ENCODE data around the gene CCDC88A.
"Not testable (repeated sequence)": the region's sequence is repeated elsewhere in the genome, so short reads cannot be mapped to it uniquely, and the experiment has no call there.

Gene CCDC88A

DNA sequence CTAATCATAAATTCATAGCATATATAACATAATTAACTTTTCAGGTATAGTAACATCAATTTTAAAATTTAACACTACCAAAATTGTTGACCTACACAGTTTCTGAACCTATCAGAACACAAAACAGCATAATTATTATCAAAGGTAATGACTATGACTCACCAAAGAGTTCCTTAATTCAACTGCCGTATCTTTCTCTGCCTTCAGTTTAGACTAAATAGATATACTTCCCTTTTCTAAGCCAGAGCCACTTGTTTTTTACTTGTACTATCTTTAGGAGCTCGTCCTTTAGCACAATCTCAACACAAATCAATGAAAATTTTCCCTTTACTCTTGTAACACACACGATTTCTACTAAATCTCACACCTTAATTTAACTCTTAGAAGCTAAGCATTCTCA, 54.4 kb downstream of the CCDC88A start:
- peaks cover 14% of the 10 kb centered on the region for H3K4me1 Mint-ChIP-seq
- H3K9me3 Mint-ChIP-seq = no peaks in the 10 kb centered on the region
- no peak overlapping the region for H3K4me3 Mint-ChIP-seq
- H3K27me3 Mint-ChIP-seq = no peaks in the 10 kb centered on the region
- H3K36me3 Mint-ChIP-seq = peaks cover 9% of the 10 kb centered on the region
- ATAC-seq = no peak
- no peak overlapping the region for H3K27ac Mint-ChIP-seq

DNA sequence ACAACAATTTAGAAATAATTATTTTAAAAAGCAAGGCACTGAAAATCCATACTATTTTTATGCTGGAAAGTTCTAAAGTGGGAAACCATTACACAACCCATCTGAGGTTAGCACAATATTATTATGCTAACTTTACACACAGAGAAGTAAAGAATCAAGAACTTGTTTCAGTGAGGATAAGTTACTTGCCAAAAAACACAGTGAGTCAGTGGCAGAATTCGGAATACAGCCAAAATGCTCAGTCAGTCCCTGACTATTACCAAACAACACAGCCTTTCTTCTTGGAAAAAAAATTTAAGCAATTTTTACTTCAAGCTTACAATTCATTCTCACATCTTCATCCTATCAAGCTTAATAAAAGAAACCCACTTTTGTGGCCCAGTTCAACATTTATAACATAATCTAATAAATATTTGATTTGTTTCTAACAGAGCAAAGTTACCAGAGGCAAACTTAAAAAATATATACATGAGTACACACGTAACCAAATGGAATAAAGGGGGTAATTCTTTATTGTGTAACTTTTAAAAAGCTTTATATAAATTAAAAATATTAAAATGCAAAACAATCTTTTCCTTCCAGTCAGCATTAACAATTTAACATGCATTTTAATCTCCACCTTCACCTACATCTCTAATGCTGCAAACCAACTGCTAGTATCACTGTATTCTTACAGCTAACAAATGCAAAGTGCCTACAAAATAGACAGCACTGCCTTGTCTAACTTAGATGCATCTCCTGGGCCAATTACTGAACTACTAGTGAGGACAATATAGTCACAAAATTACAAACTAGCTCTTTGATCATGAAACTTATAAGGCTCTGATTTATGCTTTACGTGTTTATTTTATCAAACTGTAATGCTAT, 55.2 kb downstream of the CCDC88A start:
- ATAC-seq = no peak
- Mint-ChIP-seq H3K9me3 (no peaks in the 10 kb centered on the region), H3K4me1 (peaks cover 14% of the 10 kb centered on the region), H3K4me3 (no peak overlapping the region), H3K36me3 (peaks cover 2% of the 10 kb centered on the region), H3K27ac (no peak overlapping the region), H3K27me3 (no peaks in the 10 kb centered on the region)

DNA sequence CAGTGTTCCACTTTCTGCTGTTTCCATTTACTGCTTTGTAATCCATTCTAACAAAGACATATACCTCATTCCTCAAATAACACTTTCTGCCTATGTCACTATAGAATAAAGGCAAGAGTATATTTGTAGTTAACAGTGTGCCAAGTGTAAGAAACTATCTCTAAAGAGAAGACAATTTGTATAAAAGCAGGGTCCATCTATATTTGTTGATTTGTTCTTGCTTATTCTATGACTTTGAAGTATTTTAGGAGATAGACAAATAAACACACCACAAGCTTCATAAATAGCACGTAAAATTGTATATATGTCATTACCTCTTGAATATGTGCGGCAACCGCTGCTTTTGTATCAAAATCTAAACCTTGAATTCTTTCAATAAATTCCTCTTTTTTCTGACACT, 56.0 kb downstream of the CCDC88A start:
- Mint-ChIP-seq H3K36me3 (peaks cover 2% of the 10 kb centered on the region), H3K27ac (no peak overlapping the region), H3K9me3 (no peaks in the 10 kb centered on the region), H3K4me1 (peaks cover 17% of the 10 kb centered on the region), H3K4me3 (no peak overlapping the region), H3K27me3 (no peaks in the 10 kb centered on the region)
- no peak for ATAC-seq

DNA sequence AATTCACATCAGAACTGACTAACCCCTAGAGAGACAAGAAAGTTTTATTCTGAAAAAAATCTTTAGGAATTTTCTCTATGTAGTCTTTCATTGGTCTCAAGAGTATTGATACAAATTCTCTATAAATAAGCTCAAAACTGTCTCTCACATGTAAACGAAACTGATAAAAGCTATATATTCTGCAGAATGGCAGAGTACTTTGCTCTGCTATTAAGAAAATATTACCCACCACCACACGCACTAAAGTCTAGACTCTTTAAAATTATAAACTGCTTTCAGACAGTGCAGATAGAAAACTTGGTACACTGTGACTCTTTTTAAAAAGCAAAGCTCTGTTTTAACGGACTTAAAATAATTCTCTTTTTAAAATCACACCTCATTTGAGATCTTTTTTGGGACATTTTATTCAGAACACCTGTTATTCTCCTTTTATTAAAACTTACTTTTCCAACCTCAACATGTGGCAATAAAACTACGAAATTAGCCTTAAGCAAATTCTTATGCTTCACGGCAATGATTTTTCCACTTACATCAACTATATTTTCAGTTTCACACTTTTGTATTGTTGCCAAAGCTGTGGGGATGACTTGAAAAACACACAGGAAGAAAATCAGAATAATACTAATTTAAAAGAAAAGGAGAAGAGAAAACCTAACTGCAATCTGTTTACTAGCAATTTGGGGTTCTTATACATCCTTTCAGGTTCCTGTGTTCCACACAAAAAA, 58.0 kb downstream of the CCDC88A start:
- H3K36me3 Mint-ChIP-seq = peaks cover 17% of the 10 kb centered on the region
- H3K4me3 Mint-ChIP-seq = peak overlapping the region; percentile 19
- peak overlapping the region; percentile 61 for H3K27ac Mint-ChIP-seq
- H3K4me1 Mint-ChIP-seq = peaks cover 26% of the 10 kb centered on the region
- no peaks in the 10 kb centered on the region for H3K27me3 Mint-ChIP-seq
- no peaks in the 10 kb centered on the region for H3K9me3 Mint-ChIP-seq
- ATAC-seq = no peak

DNA sequence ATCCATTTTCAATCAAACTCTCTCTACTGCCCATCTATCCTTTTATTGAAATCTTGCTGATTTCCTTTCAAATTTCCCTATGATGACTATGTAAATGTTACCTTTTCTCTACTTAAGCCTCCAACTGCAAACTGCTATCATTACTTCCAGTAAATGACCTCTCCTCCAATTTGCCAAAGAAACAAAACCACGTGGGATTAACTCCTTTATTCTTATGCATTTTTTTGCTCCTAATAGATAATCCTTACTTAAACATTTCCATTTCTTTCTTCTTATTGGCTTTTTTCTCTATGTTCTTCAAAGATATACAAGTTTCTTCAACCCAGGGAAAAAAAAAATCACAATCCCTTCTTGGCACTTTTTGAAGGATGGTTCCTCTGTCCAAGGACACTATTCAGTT, 61.2 kb downstream of the CCDC88A start:
- Mint-ChIP-seq H3K9me3 (no peaks in the 10 kb centered on the region), H3K36me3 (peaks cover 29% of the 10 kb centered on the region), H3K27me3 (no peaks in the 10 kb centered on the region), H3K4me3 (no peak overlapping the region), H3K4me1 (peaks cover 20% of the 10 kb centered on the region), H3K27ac (no peak overlapping the region)
- no peak for ATAC-seq

DNA sequence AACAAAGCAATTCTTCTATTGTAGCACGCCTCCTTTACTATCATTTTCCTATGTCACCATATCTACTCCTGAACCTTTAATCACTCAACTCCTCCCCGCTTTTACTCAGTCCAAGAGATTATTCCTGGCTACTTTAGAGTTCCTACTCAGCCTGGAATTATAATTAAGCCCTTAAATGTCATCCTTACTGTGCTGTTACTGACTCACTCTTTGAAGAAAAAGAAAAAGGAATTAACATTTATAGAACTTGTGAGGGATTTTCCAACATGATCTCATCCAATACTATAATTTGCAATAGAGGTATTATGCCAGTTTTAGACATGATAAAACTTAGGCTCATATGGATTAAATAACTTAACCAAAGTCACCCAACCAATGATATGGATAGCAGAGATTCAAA, 61.7 kb downstream of the CCDC88A start:
- H3K9me3 Mint-ChIP-seq = no peaks in the 10 kb centered on the region
- H3K27me3 Mint-ChIP-seq = no peaks in the 10 kb centered on the region
- H3K36me3 Mint-ChIP-seq = peaks cover 29% of the 10 kb centered on the region
- ATAC-seq = no peak
- H3K27ac Mint-ChIP-seq = no peak overlapping the region
- H3K4me3 Mint-ChIP-seq = no peak overlapping the region
- H3K4me1 Mint-ChIP-seq = peaks cover 20% of the 10 kb centered on the region

DNA sequence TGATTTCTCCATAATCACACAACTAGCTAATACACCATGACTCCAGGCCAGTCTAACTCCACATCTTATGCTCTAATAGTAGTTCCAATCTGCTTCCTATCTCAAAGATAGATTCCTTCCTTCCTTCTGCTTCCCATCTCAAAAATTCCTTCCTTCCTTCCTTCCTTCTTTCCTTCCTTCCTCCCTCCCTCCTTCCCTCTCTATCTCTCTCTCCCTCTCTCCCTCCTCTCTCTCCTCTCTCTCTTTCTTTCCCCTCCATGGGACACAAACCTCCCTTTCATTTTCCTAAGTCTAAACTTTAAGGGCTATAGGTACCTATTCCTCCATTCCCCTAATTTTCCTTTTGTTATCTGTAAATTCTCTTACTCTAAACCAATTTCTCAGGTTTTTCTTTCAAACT, 62.5 kb downstream of the CCDC88A start:
- Mint-ChIP-seq H3K9me3 (no peaks in the 10 kb centered on the region), H3K27me3 (no peaks in the 10 kb centered on the region), H3K27ac (no peak overlapping the region), H3K4me3 (no peak overlapping the region), H3K4me1 (peaks cover 19% of the 10 kb centered on the region), H3K36me3 (peaks cover 29% of the 10 kb centered on the region)
- no peak for ATAC-seq

DNA sequence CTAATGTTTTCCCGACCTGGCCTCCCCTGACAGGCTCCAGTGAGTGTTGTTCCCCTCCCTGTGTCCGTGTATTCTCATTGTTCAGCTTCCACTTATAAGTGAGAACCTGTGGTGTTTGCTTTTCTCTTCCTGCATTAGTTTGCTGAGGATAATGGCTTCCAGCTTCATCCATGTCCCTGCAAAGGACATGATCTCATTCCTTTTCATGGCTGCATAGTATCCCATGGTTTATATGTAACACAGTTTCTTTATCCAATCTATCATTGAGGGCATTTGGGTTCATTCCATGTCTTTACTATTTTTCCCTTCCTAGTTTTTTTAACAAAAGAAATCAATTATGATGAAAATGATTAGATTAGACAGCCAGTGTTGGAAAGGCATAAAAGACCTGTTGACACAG, 63.5 kb downstream of the CCDC88A start:
- not testable (repeated sequence) for H3K9me3 Mint-ChIP-seq, H3K4me3 Mint-ChIP-seq, H3K27ac Mint-ChIP-seq, ATAC-seq, H3K27me3 Mint-ChIP-seq
- Mint-ChIP-seq H3K36me3 (peaks cover 38% of the 10 kb centered on the region), H3K4me1 (peaks cover 12% of the 10 kb centered on the region)

DNA sequence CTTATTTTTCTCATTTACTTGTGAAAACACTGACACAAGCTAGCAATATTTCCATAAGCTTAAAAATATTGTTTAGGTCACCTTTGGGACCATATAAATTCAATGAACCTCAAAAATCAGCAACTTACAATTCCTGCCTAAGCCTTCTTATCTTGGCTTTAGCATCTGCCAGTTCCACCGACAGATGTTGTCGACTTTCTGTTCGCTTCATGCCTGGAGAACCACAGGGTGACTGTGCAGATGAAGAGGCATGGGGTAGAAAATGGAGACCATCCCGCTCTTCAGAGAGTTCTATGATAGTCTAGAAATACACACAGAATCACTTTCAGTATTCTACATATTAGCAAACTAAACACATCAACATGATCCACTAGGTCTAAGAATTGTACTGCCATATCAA, 64.2 kb downstream of the CCDC88A start:
- Mint-ChIP-seq H3K27ac (no peak overlapping the region), H3K4me3 (no peak overlapping the region), H3K9me3 (no peaks in the 10 kb centered on the region), H3K27me3 (no peaks in the 10 kb centered on the region), H3K36me3 (peaks cover 38% of the 10 kb centered on the region), H3K4me1 (peaks cover 12% of the 10 kb centered on the region)
- ATAC-seq = no peak

DNA sequence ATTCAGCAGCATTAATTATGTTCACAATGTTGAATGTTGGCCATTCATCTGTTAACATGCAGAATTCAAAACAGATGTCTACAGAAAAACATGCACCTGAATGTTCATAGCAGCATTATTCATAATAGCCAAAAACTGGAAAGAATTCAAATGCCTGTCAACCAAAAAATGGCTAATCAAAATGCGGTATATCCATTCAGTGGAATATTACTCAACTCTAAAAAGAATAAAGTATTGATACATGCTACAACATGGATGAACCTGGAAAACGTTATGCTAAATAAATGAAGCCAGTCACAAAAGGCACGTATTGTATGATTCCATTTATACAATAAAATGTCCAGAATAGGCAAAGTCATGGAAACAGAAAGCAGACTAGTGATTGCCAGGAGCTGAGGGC, 68.0 kb downstream of the CCDC88A start:
- no peaks in the 10 kb centered on the region for H3K4me1 Mint-ChIP-seq
- ATAC-seq = no peak

DNA sequence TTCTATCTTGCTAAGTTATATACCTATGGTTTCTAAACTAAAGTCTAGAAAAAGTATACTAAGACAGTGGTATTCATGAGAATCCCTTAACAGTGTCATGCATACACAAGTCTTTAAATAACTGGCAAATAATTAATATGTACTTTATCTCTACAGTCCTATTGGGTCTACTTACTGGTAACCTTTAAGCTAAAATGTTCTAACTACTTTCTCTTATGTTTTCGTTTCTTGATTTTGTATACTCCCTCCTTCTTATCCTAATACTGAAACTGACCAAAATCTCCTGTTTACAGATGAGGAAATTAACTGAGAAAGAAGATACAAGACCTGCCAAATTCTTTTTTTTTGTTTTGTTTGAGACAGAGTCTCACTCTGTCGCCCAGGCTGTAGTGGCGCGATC, 74.6 kb downstream of the CCDC88A start:
- ATAC-seq = no peak
- Mint-ChIP-seq H3K36me3 (peaks cover 6% of the 10 kb centered on the region), H3K27ac (no peak overlapping the region), H3K9me3 (no peaks in the 10 kb centered on the region), H3K4me3 (no peak overlapping the region), H3K4me1 (no peaks in the 10 kb centered on the region), H3K27me3 (no peaks in the 10 kb centered on the region)

More for the DNA sequence above, 68.0 kb downstream of the CCDC88A start:
- peaks cover 27% of the 10 kb centered on the region for H3K36me3 Mint-ChIP-seq
- H3K4me3 Mint-ChIP-seq = no peak overlapping the region
- no peaks in the 10 kb centered on the region for H3K9me3 Mint-ChIP-seq
- no peaks in the 10 kb centered on the region for H3K27me3 Mint-ChIP-seq
- H3K27ac Mint-ChIP-seq = no peak overlapping the region

DNA sequence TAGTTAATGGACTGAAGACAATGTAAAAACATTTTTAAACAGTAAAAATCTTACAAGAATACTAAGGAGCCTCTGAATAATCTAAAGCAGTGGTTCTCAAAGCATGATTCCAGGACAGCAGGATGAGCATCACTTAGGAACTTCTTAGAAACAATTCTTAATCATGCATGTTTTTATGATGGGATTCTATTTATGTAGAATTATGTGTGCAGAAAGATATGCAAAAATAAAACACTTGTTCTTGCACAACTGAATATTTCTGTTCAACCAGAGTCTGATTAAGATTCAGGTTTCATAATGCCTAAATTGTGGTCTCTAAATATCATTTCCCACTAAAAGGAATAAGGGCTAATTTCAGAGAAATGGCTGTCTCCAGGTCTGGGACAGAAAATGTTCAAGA, 81.4 kb downstream of the CCDC88A start:
- no peaks in the 10 kb centered on the region for H3K4me1 Mint-ChIP-seq
- no peak overlapping the region for H3K4me3 Mint-ChIP-seq

DNA sequence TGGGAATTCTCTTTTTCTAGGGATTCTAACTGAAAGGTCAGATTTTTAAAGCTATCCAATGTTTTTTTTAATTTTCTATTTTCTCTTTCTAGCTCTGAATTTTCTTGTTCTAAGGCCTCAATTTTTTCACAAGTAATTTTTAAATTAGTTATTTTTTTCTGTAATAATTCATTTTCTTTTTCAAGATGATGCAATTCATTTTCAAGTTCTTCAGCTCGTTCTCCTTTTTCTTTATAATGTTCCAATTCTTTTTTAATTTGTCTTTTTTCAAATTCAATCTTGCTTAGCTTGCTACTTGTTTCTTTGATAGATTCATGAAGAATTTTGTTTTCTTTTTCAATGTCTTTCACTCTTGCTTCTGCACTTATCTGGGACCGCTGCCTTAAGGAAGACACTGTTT, 84.9 kb downstream of the CCDC88A start:
- Mint-ChIP-seq H3K36me3 (peaks cover 17% of the 10 kb centered on the region), H3K27ac (no peak overlapping the region), H3K27me3 (no peaks in the 10 kb centered on the region), H3K4me3 (no peak overlapping the region), H3K4me1 (no peaks in the 10 kb centered on the region), H3K9me3 (no peaks in the 10 kb centered on the region)
- no peak for ATAC-seq

More for the DNA sequence above, 81.4 kb downstream of the CCDC88A start:
- no peak for ATAC-seq
- Mint-ChIP-seq H3K27me3 (no peaks in the 10 kb centered on the region), H3K27ac (no peak overlapping the region), H3K36me3 (peaks cover 12% of the 10 kb centered on the region), H3K9me3 (no peaks in the 10 kb centered on the region)

DNA sequence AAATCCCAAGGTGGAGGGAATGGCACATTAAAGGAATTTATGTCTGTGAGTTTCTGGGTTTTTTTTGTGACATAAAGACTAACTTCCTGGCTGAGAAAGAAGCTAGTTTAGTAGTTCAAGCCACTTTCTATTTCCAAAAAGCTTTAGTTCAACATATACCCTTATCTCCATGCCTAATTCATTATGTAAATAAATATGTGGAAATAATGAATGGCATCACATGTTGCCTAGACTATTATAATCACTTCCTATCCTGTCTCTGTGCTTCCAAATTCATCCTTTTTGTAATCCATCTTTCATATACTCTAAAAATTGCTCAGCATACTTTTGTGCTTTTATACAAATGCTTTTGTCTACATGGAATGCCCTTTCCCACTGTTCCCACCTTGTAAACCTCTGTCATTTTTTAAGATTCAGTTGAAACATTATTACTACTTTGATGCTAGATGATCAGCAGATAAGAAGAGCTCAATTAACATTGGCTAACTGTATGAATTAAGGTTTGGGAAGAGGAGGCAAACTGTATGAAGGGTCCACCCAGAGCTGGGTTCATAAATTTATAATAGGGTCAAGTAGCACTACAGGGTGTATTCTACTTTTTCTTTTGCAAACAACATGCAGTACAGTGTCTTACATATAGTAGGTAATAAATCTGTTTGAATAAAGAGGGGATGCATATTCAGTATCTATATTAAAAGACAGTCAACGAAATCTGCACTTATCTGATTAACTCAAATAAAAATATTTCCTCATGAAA, 88.9 kb downstream of the CCDC88A start:
- Mint-ChIP-seq H3K27ac (no peak overlapping the region), H3K36me3 (peaks cover 48% of the 10 kb centered on the region)
- no peak for ATAC-seq

DNA sequence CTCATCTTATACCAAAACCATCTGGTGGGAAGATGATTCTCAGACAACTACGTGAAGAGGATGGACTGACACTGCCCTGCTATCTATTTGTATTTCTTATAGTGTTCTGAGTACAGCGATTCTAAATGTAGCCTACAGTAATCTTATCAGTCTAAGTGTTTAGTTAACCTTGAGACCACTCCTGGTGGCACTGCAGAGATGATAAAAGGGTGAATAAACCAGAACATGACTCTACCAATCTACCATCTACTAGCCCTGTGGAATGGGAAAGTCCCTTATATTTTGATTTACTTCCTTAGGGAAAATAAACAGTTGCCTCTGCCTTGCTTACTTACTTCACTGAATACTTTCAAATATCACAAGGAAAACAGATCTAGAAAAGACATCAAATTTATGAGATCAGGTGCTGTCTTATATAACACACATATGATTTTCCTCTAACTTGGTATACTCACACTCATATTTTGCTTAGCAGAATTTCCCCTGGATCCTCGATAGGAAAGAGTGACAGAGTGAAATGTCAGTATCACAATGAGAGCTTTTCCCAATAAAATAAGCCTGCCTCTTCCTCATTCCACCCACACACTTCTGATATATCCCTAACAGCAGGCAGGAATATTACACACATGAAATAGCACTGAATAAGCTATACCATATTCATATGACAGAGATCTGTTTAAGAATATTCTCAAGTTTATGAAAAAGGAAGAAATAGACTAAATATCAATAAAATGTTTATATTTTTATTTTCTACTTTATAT, 92.0 kb downstream of the CCDC88A start:
- H3K9me3 Mint-ChIP-seq = no peaks in the 10 kb centered on the region
- H3K36me3 Mint-ChIP-seq = peaks cover 38% of the 10 kb centered on the region
- no peaks in the 10 kb centered on the region for H3K4me1 Mint-ChIP-seq
- ATAC-seq = no peak
- H3K27me3 Mint-ChIP-seq = no peaks in the 10 kb centered on the region
- H3K4me3 Mint-ChIP-seq = no peak overlapping the region
- no peak overlapping the region for H3K27ac Mint-ChIP-seq

More for the DNA sequence above, 88.9 kb downstream of the CCDC88A start:
- Mint-ChIP-seq H3K4me1 (no peaks in the 10 kb centered on the region), H3K9me3 (no peaks in the 10 kb centered on the region), H3K27me3 (no peaks in the 10 kb centered on the region), H3K4me3 (no peak overlapping the region)
